PFSK-1 (cell line): ENCODE data around the gene ZNF789. TPM values are rescaled to one million over a fixed set of nuclear protein-coding genes. Genes with fewer than 3 reads are reported as not detected.

Source experiments
- FOXP2 ChIP-seq: optimal IDR thresholded peaks from 2 replicates; pipeline ENCODE3; 2011; ENCODE audit warnings: borderline replicate concordance, control low read depth, inconsistent platforms; ENCODE audit not compliant: insufficient read depth; ENCODE audit errors: extremely low read length, extremely low read depth
- POLR2AphosphoS5 ChIP-seq: IDR thresholded peaks from 2 replicates; pipeline ENCODE4 v1.6.1; 2012; ENCODE audit warnings: low read depth, mild to moderate bottlenecking, control low read depth, low read length, moderate library complexity
- REST ChIP-seq, 2 experiments: IDR thresholded peaks; 2 replicates each; pipeline versions ENCODE4 v1.6.1 to v1.8.0; 2011 to 2012; ENCODE audit warnings: low read depth in 2 of 2, low read length in 2 of 2, control low read depth in 1 of 2, inconsistent platforms in 1 of 2, mild to moderate bottlenecking in 1 of 2, moderate library complexity in 1 of 2; ENCODE audit not compliant: insufficient read depth in 1 of 2
- SIN3A ChIP-seq: IDR thresholded peaks from 2 replicates; pipeline ENCODE4 v1.6.1; 2012; ENCODE audit warnings: mild to moderate bottlenecking, low read length, moderate library complexity, borderline replicate concordance; ENCODE audit not compliant: insufficient read depth
- TAF1 ChIP-seq: IDR thresholded peaks from 2 replicates; pipeline ENCODE4 v1.6.1; 2012; ENCODE audit warnings: low read length, control low read depth, borderline replicate concordance; ENCODE audit not compliant: insufficient read depth
- polyA plus RNA-seq: library from polyadenylated mRNA; unstranded; fragments of >200 nt; gene quantifications from one replicate; pipeline ENCODE4 v1.2.1, GENCODE V29; 2012; ENCODE audit warnings: low read depth, missing spikeins; ENCODE audit not compliant: insufficient read length

ZNF789 gene
- polyA plus RNA-seq = 3.6 TPM

GRCh38 chr7:99472561-99473314 lies at the start of gene ZNF789:
TSS of gene ZNF789 (plus strand) at chr7:99472890. CDS start at chr7:99476457, 3,567 bp downstream.
- TF ChIP-seq REST (IDR thresholded peaks at IDR 0.05; ENCODE audit: insufficient read depth in 1 of 2, low read depth in 2 of 2, low read length in 2 of 2) (no peak), FOXP2 (peak; percentile 69), SIN3A (peak; percentile 69; the same call in 1 of the 2 replicates), TAF1 (peak; percentile 80; the same call in 1 of the 2 replicates), POLR2AphosphoS5 (peak; percentile 45; the same call in 1 of the 2 replicates)

GRCh38 chr7:99424932-99425730 lies 47.6 kb upstream of the ZNF789 start:
- TF ChIP-seq POLR2AphosphoS5 (no peak), TAF1 (no peak), FOXP2 (no peak), SIN3A (no peak), REST (IDR thresholded peaks at IDR 0.05; ENCODE audit: insufficient read depth in 1 of 2, low read depth in 2 of 2, low read length in 2 of 2) (no peak)

- no peak for TF ChIP-seq TAF1
- no peak for TF ChIP-seq REST (IDR thresholded peaks at IDR 0.05; ENCODE audit: insufficient read depth in 1 of 2, low read depth in 2 of 2, low read length in 2 of 2)
- no peak for TF ChIP-seq SIN3A
- TF ChIP-seq FOXP2 = no peak
- no peak for TF ChIP-seq POLR2AphosphoS5
These were observed 43.6 kb upstream of the ZNF789 start for GRCh38 chr7:99428972-99429566.

GRCh38 chr7:99429756-99430155 lies 42.9 kb upstream of the ZNF789 start:
- TF ChIP-seq REST (IDR thresholded peaks at IDR 0.05; ENCODE audit: insufficient read depth in 1 of 2, low read depth in 2 of 2, low read length in 2 of 2) = no peak
- TF ChIP-seq SIN3A = no peak
- no peak for TF ChIP-seq TAF1
- TF ChIP-seq FOXP2 = no peak
- TF ChIP-seq POLR2AphosphoS5 = no peak
